ENCODE results near the gene TMEM89. TPM values are rescaled to one million over a fixed set of nuclear protein-coding genes. Genes with fewer than 3 reads are reported as not detected.

Gene TMEM89
- polyA plus RNA-seq, 3 donors: 0.21 TPM; not detected in 2

DNA sequence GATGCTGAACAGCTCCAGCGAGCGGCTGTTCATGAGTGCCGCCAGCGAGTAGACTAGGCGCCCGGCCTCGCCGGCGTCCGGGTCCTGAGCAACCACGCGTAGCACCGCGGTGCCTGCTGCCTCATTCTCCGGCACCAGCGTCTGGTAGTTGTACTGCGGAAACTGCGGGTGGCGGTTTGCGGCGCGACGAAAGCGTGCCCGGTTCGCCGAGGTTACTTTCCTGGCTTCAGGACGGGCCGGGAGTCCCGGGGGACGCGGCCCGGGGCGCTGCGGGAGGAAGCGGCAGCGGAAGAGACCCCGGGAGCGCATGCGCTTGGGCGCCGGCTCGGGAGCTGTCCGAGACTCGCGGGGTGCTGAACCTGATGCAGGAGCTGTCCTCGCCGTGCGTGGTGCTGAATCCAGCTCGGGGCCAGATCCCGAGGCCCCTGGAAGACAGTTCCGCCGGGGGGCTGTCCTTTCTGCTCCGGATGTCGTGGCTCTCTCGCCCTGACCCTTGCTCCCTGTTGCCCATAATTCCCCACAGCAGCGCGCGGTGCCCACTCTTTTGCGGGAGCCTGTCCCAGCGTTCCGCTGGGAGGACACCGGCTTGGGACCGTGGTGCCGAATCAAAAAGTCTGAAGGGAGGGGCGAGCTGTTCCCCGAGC, 40.1 kb upstream of the TMEM89 start:
- Mint-ChIP-seq H3K27me3 (ENCODE audit: low read depth in 3 of 3) (peaks cover 39 to 67% (median 49%) of the 10 kb centered on the region in 3 donors), H3K9me3 (peaks cover 8 to 25% (median 20%) of the 10 kb centered on the region in 7 donors), H3K36me3 (peaks cover 5 to 6% of the 10 kb centered on the region in 2 donors), H3K4me3 (peak overlapping the region; percentile 34 to 83), H3K27ac (no peak overlapping the region), H3K4me1 (peaks cover 25% of the 10 kb centered on the region)
- H3K4me3 ChIP-seq (replicated peaks in 1 of 3; ENCODE audit: low read depth in 2 of 3, low read length in 3 of 3): peak overlapping the region in 1 of 3 experiments; percentile 52
- no peak overlapping the region for H3K27ac ChIP-seq (ENCODE audit: low read depth in 1 of 2, low read length in 2 of 2)
- intact Hi-C loops (cut with micrococcal nuclease): no loop called here
- H3K9me3 ChIP-seq (replicated peaks in 1 of 2; ENCODE audit: control insufficient read depth in 1 of 2, insufficient read depth in 1 of 2, low read length in 2 of 2): peaks cover 9 to 17% of the 10 kb centered on the region in 2 donors
- no peaks in the 10 kb centered on the region for H3K79me2 ChIP-seq (ENCODE audit: insufficient read depth, low read length)
- no peak overlapping the region for H2AFZ ChIP-seq (ENCODE audit: insufficient read depth, low read depth, low read length, poor library complexity, severe bottlenecking)
- H4K20me1 ChIP-seq (ENCODE audit: insufficient read depth, low read length): peaks cover 4% of the 10 kb centered on the region
- WGBS (ENCODE audit: insufficient coverage): 2% methylated on average over 67 of the region's 67 CpGs
- no peaks in the 10 kb centered on the region for H3K36me3 ChIP-seq (replicated peaks in 1 of 2; ENCODE audit: control insufficient read depth in 1 of 2, insufficient read depth in 2 of 2, low read length in 2 of 2)
- TF ChIP-seq, protein P1, sequence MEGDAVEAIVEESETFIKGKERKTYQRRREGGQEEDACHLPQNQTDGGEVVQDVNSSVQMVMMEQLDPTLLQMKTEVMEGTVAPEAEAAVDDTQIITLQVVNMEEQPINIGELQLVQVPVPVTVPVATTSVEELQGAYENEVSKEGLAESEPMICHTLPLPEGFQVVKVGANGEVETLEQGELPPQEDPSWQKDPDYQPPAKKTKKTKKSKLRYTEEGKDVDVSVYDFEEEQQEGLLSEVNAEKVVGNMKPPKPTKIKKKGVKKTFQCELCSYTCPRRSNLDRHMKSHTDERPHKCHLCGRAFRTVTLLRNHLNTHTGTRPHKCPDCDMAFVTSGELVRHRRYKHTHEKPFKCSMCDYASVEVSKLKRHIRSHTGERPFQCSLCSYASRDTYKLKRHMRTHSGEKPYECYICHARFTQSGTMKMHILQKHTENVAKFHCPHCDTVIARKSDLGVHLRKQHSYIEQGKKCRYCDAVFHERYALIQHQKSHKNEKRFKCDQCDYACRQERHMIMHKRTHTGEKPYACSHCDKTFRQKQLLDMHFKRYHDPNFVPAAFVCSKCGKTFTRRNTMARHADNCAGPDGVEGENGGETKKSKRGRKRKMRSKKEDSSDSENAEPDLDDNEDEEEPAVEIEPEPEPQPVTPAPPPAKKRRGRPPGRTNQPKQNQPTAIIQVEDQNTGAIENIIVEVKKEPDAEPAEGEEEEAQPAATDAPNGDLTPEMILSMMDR (IDR thresholded peaks at IDR 0.05): no peak
- peak; percentile 49 to 68 (median 59) for DNase-seq
- H3K4me1 ChIP-seq (ENCODE audit: control insufficient read depth in 1 of 2, insufficient read depth in 2 of 2, low read length in 2 of 2): peaks cover 28 to 41% of the 10 kb centered on the region in 2 donors
- H3K4me2 ChIP-seq (replicated peaks; ENCODE audit: extremely low read depth, low read length, poor library complexity, severe bottlenecking): peak overlapping the region; percentile 57
- H3K27me3 ChIP-seq (ENCODE audit: control insufficient read depth in 2 of 2, insufficient read depth in 2 of 2, low read length in 2 of 2): peaks cover 11 to 50% of the 10 kb centered on the region in 2 donors
- no peak overlapping the region for H3K9ac ChIP-seq (ENCODE audit: insufficient read depth, low read length, poor library complexity, severe bottlenecking)

DNA sequence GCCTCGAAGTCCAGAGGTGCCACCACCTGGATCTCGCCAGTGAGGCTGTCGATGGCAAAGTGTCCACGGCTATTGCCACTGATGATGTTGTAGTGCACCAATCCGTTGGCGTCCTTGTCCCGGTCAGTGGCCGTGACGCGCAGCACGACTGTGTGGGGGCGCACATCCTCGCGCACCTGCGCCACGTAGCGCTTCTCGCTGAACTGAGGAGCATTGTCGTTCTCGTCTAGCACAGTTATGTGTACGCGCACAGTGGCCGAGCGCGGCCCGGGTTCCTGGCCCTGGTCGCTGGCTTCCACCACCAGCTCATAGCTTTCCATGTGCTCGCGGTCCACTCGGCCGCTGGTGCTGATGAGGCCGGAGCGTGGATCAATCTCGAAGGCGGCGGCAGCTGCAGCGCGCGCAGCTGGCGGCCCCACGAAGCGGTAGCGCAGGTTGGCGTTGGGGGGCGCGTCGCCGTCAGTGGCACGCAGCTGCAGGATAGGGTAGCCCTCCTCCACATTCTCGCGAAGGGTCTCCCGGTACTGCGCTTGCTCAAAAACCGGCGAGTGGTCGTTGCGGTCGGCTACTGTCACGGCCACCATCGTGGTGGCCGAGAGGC, 39.3 kb upstream of the TMEM89 start:
- TF ChIP-seq, protein P1 (IDR thresholded peaks at IDR 0.05): no peak
- H2AFZ ChIP-seq (ENCODE audit: insufficient read depth, low read depth, low read length, poor library complexity, severe bottlenecking): no peak overlapping the region
- H3K9ac ChIP-seq (ENCODE audit: insufficient read depth, low read length, poor library complexity, severe bottlenecking): no peak overlapping the region
- Mint-ChIP-seq H3K4me3 (peak overlapping the region in 1 of 2 donors; percentile 83), H3K27ac (no peak overlapping the region), H3K27me3 (ENCODE audit: low read depth in 3 of 3) (peaks cover 39 to 68% (median 50%) of the 10 kb centered on the region in 3 donors), H3K36me3 (peaks cover 5 to 6% of the 10 kb centered on the region in 2 donors), H3K4me1 (peaks cover 27% of the 10 kb centered on the region), H3K9me3 (peaks cover 8 to 25% (median 20%) of the 10 kb centered on the region in 7 donors)
- H4K20me1 ChIP-seq (ENCODE audit: insufficient read depth, low read length): peaks cover 4% of the 10 kb centered on the region
- 66% methylated on average over 61 of the region's 61 CpGs for WGBS (ENCODE audit: insufficient coverage)
- H3K4me1 ChIP-seq (ENCODE audit: control insufficient read depth in 1 of 2, insufficient read depth in 2 of 2, low read length in 2 of 2): peaks cover 31 to 49% of the 10 kb centered on the region in 2 donors
- H3K9me3 ChIP-seq (replicated peaks in 1 of 2; ENCODE audit: control insufficient read depth in 1 of 2, insufficient read depth in 1 of 2, low read length in 2 of 2): peaks cover 9 to 17% of the 10 kb centered on the region in 2 donors
- H3K79me2 ChIP-seq (ENCODE audit: insufficient read depth, low read length): no peaks in the 10 kb centered on the region
- peaks cover 11 to 50% of the 10 kb centered on the region in 2 donors for H3K27me3 ChIP-seq (ENCODE audit: control insufficient read depth in 2 of 2, insufficient read depth in 2 of 2, low read length in 2 of 2)
- peak overlapping the region; percentile 57 for H3K4me2 ChIP-seq (replicated peaks; ENCODE audit: extremely low read depth, low read length, poor library complexity, severe bottlenecking)
- H3K27ac ChIP-seq (ENCODE audit: low read depth in 1 of 2, low read length in 2 of 2): no peak overlapping the region
- H3K4me3 ChIP-seq (replicated peaks in 1 of 3; ENCODE audit: low read depth in 2 of 3, low read length in 3 of 3): peak overlapping the region in 1 of 3 experiments; percentile 52
- intact Hi-C loops (cut with micrococcal nuclease): no loop called here
- no peaks in the 10 kb centered on the region for H3K36me3 ChIP-seq (replicated peaks in 1 of 2; ENCODE audit: control insufficient read depth in 1 of 2, insufficient read depth in 2 of 2, low read length in 2 of 2)
- no peak for DNase-seq

Measured in CD14-positive monocyte (primary cell).